GM13976 (cell line): ENCODE data around the gene SH2D4B.

ENCODE experiments used
- DNase-seq: peaks from one replicate; pipeline ENCODE4 v3.0.0; 2012; ENCODE audit warnings: low spot score
- CTCF ChIP-seq: IDR thresholded peaks from 2 replicates; pipeline ENCODE4 v1.5.1; 2012; ENCODE audit warnings: borderline replicate concordance, mild to moderate bottlenecking; ENCODE audit not compliant: insufficient read depth; ENCODE audit errors: extremely low read depth, missing control alignments, control extremely low read depth
- in situ Hi-C: fragments of 300-500 bp; cut with MboI; formaldehyde crosslinking; loops from one replicate; pipeline ENCODE4 v1.12.0; 2022; ENCODE audit warnings: low sequenced_read_pairs, mixed read lengths, inconsistent platforms; ENCODE audit not compliant: unreplicated experiment

SH2D4B gene

GRCh38 chr10:80555415-80555814 is 17.7 kb downstream of the SH2D4B start:
- in situ Hi-C loops: no loop called here
- TF ChIP-seq CTCF: no peak
- DNase-seq: no peak

GRCh38 chr10:80561950-80562349 is 24.2 kb downstream of the SH2D4B start:
- in situ Hi-C loops: no loop called here
- TF ChIP-seq CTCF: no peak
- no peak for DNase-seq

- DNase-seq: no peak
- in situ Hi-C loops: no loop called here
These were observed 29.6 kb downstream of the SH2D4B start for GRCh38 chr10:80567292-80567691.

GRCh38 chr10:80569131-80569895 is 31.6 kb downstream of the SH2D4B start:
- TF ChIP-seq CTCF: no peak
- DNase-seq: no peak
- in situ Hi-C loops: no loop called here

More at GRCh38 chr10:80567292-80567691, 29.6 kb downstream of the SH2D4B start:
- no peak for TF ChIP-seq CTCF

- no peak for DNase-seq
- TF ChIP-seq CTCF: no peak
- in situ Hi-C loops: no loop called here
These were observed 33.6 kb downstream of the SH2D4B start for GRCh38 chr10:80571352-80571751.

GRCh38 chr10:80579181-80579763 is 41.6 kb downstream of the SH2D4B start:
- TF ChIP-seq CTCF: no peak
- DNase-seq: no peak
- in situ Hi-C loops: no loop called here
